Neural cell (in vitro differentiated cells): ENCODE results near the gene OR6J1.

Experiments used
- EP300 ChIP-seq: fragments of 450-650 bp; conservative IDR thresholded peaks from 2 replicates; pipeline ENCODE4 v1.6.1; 2014; ENCODE audit warnings: antibody characterized with exemption, mild to moderate bottlenecking, moderate library complexity; ENCODE audit not compliant: poor library complexity, severe bottlenecking
- EZH2 ChIP-seq: fragments of 200-600, 300-800 bp; shearing (Covaris generic), sonication (generic); IDR thresholded peaks from 2 replicates; pipeline ENCODE4 v1.6.1; 2014; ENCODE audit warnings: antibody characterized with exemption, low read length, borderline replicate concordance, mild to moderate bottlenecking; ENCODE audit not compliant: insufficient read depth, poor library complexity, severe bottlenecking
- POLR2AphosphoS5 ChIP-seq: IDR thresholded peaks from 2 replicates; pipeline ENCODE4 v1.6.1; 2012
- TAF1 ChIP-seq: IDR thresholded peaks from 2 replicates; pipeline ENCODE4 v1.6.1; 2012; ENCODE audit warnings: low read depth
- TF ChIP-seq, protein P1 (sequence below): fragments of 450-650 bp; IDR thresholded peaks from 2 replicates; pipeline ENCODE4 v1.5.1; 2014; ENCODE audit warnings: antibody characterized with exemption, mild to moderate bottlenecking, moderate library complexity; ENCODE audit not compliant: poor library complexity, severe bottlenecking

DNA sequence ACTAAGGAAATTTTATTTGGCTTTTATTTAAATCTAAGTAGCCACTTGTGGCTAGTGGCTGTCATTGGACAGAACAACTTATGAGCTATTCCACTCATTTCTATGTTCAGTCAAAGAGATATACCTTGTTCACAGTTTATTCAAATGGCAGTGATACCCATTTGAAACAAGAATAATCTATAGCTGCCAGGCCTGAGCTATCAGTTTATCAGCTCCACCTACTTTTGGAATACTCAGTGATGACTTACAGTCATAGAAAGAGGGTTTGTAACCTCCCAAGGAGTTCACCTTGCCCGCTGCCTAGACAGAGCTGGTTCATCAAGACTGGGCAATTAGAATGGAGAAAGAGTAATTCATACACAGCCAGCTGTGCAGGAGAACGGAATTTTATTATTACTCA lies 50.6 kb downstream of the OR6J1 start:
- TF ChIP-seq POLR2AphosphoS5 (no peak), TAF1 (no peak), EP300 (no peak), EZH2 (no peak)
- TF ChIP-seq, protein P1, sequence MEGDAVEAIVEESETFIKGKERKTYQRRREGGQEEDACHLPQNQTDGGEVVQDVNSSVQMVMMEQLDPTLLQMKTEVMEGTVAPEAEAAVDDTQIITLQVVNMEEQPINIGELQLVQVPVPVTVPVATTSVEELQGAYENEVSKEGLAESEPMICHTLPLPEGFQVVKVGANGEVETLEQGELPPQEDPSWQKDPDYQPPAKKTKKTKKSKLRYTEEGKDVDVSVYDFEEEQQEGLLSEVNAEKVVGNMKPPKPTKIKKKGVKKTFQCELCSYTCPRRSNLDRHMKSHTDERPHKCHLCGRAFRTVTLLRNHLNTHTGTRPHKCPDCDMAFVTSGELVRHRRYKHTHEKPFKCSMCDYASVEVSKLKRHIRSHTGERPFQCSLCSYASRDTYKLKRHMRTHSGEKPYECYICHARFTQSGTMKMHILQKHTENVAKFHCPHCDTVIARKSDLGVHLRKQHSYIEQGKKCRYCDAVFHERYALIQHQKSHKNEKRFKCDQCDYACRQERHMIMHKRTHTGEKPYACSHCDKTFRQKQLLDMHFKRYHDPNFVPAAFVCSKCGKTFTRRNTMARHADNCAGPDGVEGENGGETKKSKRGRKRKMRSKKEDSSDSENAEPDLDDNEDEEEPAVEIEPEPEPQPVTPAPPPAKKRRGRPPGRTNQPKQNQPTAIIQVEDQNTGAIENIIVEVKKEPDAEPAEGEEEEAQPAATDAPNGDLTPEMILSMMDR = no peak
